Ishikawa (cell line): ENCODE results near the gene RASSF7.

ENCODE experiments used
- CEBPB ChIP-seq: IDR thresholded peaks from 2 replicates; pipeline ENCODE4 v1.6.1; 2012
- CREB1 ChIP-seq: IDR thresholded peaks from 2 replicates; pipeline ENCODE4 v1.6.1; 2012; ENCODE audit warnings: low read depth
- EGR1 ChIP-seq: IDR thresholded peaks from 2 replicates; pipeline ENCODE4 v1.6.1; 2012
- EP300 ChIP-seq: IDR thresholded peaks from 2 replicates; pipeline ENCODE4 v1.6.1; 2012; ENCODE audit warnings: borderline replicate concordance
- FOXM1 ChIP-seq: IDR thresholded peaks from 2 replicates; pipeline ENCODE4 v1.6.1; 2012; ENCODE audit warnings: low read depth, borderline replicate concordance
- NFIC ChIP-seq: IDR thresholded peaks from 2 replicates; pipeline ENCODE4 v1.6.1; 2012
- RAD21 ChIP-seq: IDR thresholded peaks from 2 replicates; pipeline ENCODE4 v1.6.1; 2012; ENCODE audit warnings: low read depth
- TAF1 ChIP-seq: IDR thresholded peaks from 2 replicates; pipeline ENCODE4 v1.6.1; 2012; ENCODE audit warnings: low read depth, mild to moderate bottlenecking
- TCF12 ChIP-seq: IDR thresholded peaks from 2 replicates; pipeline ENCODE4 v1.6.1; 2012; ENCODE audit warnings: low read depth
- TEAD4 ChIP-seq: IDR thresholded peaks from 2 replicates; pipeline ENCODE4 v1.6.1; 2012
- YY1 ChIP-seq: IDR thresholded peaks from 2 replicates; pipeline ENCODE4 v1.6.1; 2012; ENCODE audit warnings: low read depth
- ZBTB7A ChIP-seq: IDR thresholded peaks from 2 replicates; pipeline ENCODE4 v1.6.1; 2012; ENCODE audit warnings: low read depth
- TF ChIP-seq, protein P1 (sequence below): IDR thresholded peaks from 2 replicates; pipeline ENCODE4 v1.6.1; 2012
- TF ChIP-seq, protein P2 (sequence below): IDR thresholded peaks from 2 replicates; pipeline ENCODE4 v1.6.1; 2012; ENCODE audit warnings: low read depth, mild to moderate bottlenecking
- TF ChIP-seq, protein P3 (sequence below): IDR thresholded peaks from 2 replicates; pipeline ENCODE4 v1.6.1; 2012

The RASSF7 gene

GRCh38 chr11:521177-521688 is 39.5 kb upstream of the RASSF7 start:
- TF ChIP-seq, protein P1, sequence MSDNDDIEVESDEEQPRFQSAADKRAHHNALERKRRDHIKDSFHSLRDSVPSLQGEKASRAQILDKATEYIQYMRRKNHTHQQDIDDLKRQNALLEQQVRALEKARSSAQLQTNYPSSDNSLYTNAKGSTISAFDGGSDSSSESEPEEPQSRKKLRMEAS: no peak
- TF ChIP-seq CREB1: no peak
- TF ChIP-seq EGR1: no peak
- no peak for TF ChIP-seq ZBTB7A
- TF ChIP-seq TEAD4: no peak
- no peak for TF ChIP-seq EP300
- TF ChIP-seq, protein P2, sequence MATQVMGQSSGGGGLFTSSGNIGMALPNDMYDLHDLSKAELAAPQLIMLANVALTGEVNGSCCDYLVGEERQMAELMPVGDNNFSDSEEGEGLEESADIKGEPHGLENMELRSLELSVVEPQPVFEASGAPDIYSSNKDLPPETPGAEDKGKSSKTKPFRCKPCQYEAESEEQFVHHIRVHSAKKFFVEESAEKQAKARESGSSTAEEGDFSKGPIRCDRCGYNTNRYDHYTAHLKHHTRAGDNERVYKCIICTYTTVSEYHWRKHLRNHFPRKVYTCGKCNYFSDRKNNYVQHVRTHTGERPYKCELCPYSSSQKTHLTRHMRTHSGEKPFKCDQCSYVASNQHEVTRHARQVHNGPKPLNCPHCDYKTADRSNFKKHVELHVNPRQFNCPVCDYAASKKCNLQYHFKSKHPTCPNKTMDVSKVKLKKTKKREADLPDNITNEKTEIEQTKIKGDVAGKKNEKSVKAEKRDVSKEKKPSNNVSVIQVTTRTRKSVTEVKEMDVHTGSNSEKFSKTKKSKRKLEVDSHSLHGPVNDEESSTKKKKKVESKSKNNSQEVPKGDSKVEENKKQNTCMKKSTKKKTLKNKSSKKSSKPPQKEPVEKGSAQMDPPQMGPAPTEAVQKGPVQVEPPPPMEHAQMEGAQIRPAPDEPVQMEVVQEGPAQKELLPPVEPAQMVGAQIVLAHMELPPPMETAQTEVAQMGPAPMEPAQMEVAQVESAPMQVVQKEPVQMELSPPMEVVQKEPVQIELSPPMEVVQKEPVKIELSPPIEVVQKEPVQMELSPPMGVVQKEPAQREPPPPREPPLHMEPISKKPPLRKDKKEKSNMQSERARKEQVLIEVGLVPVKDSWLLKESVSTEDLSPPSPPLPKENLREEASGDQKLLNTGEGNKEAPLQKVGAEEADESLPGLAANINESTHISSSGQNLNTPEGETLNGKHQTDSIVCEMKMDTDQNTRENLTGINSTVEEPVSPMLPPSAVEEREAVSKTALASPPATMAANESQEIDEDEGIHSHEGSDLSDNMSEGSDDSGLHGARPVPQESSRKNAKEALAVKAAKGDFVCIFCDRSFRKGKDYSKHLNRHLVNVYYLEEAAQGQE: no peak
- TF ChIP-seq FOXM1: no peak
- TF ChIP-seq, protein P3, sequence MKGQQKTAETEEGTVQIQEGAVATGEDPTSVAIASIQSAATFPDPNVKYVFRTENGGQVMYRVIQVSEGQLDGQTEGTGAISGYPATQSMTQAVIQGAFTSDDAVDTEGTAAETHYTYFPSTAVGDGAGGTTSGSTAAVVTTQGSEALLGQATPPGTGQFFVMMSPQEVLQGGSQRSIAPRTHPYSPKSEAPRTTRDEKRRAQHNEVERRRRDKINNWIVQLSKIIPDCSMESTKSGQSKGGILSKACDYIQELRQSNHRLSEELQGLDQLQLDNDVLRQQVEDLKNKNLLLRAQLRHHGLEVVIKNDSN: no peak
- TF ChIP-seq NFIC: no peak
- no peak for TF ChIP-seq YY1
- TF ChIP-seq RAD21: no peak
- no peak for TF ChIP-seq TCF12
- no peak for TF ChIP-seq TAF1

DNA sequence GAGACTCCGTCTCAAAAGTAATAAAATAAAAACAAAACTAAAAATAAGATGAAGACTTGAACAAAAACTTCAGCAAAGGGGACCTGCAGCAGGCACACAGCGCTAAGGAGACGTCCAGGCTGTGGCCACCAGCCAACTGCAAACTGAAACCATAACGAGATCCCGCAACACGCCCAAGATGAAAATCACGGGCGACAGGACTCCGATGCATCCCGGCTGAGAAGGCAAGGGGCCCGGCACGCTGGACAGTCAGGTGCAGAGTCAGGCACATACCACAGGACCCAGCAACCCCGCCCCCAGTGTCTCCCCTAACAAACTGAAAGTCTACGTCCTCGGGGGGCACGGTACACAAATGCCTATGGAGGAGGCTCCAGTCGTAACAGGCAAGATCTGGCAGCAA is 34.6 kb upstream of the RASSF7 start:
- TF ChIP-seq TCF12: no peak
- no peak for TF ChIP-seq CREB1
- TF ChIP-seq, protein P3: no peak
- no peak for TF ChIP-seq EP300
- TF ChIP-seq YY1: no peak
- no peak for TF ChIP-seq TEAD4
- TF ChIP-seq TAF1: no peak
- no peak for TF ChIP-seq FOXM1
- TF ChIP-seq ZBTB7A: no peak
- TF ChIP-seq, protein P1: no peak
- no peak for TF ChIP-seq EGR1
- TF ChIP-seq CEBPB: no peak

GRCh38 chr11:528166-528814 is 32.5 kb upstream of the RASSF7 start:
- TF ChIP-seq CREB1 (no peak), TAF1 (no peak), EP300 (no peak), TCF12 (no peak), RAD21 (no peak), NFIC (no peak), CEBPB (no peak)
- TF ChIP-seq, protein P2: no peak
- TF ChIP-seq, protein P1: no peak

- no peak for TF ChIP-seq TAF1
- no peak for TF ChIP-seq EP300
- no peak for TF ChIP-seq FOXM1
- no peak for TF ChIP-seq EGR1
- TF ChIP-seq, protein P3: no peak
- TF ChIP-seq ZBTB7A: no peak
- TF ChIP-seq, protein P2: no peak
- no peak for TF ChIP-seq CREB1
- no peak for TF ChIP-seq TCF12
- TF ChIP-seq CEBPB: no peak
- TF ChIP-seq, protein P1: no peak
Measured at GRCh38 chr11:528815-529727, 31.7 kb upstream of the RASSF7 start.
